ENCODE results near the gene PTGDS.

DNA sequence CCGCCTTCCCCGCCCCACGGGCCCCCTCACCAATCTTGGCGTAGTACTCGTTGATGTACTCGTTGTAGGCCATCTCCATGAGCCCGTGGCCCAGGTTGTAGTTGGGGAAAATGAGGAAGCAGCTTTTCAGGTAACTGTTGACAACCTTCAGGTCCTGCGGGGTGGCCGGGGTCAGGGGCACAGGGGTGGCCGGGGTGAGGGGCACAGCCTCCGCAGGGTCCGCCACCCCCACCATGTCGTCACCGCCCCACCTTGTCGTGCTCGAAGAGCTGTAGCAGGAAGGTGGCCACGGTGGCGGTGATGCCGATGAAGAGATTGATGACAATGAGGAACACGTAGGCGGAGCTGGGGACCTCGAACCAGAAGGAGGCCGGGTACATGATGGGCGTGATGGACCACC is 33.9 kb downstream of the PTGDS start:
- TF ChIP-seq CTCF (IDR thresholded peaks at IDR 0.05 in 8 of 11, conservative IDR thresholded peaks at IDR 0.05 in 3 of 11) (no peak), POLR2A (IDR thresholded peaks at IDR 0.05) (no peak)
